ENCODE data around the gene RAP1B. TPM values are rescaled to one million over a fixed set of nuclear protein-coding genes. Genes with fewer than 3 reads are reported as not detected.

RAP1B gene
- total RNA-seq, 1 experiment from 2014 or later, result 86.9 TPM

GRCh38 chr12:68638171-68638570, 27.5 kb downstream of the RAP1B start (continued):
- TF ChIP-seq ARID4B (CRISPR knock-in tag; IDR thresholded peaks at IDR 0.05; ENCODE audit: borderline replicate concordance) (no peak), ATF1 (CRISPR knock-in tag; IDR thresholded peaks at IDR 0.05) (no peak), ZBTB43 (CRISPR knock-in tag; IDR thresholded peaks at IDR 0.05) (no peak), ZNF121 (CRISPR knock-in tag; IDR thresholded peaks at IDR 0.05) (no peak), E2F5 (CRISPR knock-in tag; IDR thresholded peaks at IDR 0.05) (no peak), IRF1 (CRISPR knock-in tag; IDR thresholded peaks at IDR 0.05) (no peak), E2F1 (CRISPR knock-in tag; IDR thresholded peaks at IDR 0.05) (no peak), PREB (CRISPR knock-in tag; IDR thresholded peaks at IDR 0.05; ENCODE audit: borderline replicate concordance) (no peak), ZNF512 (CRISPR knock-in tag; IDR thresholded peaks at IDR 0.05; ENCODE audit: borderline replicate concordance) (no peak), MYBL2 (CRISPR knock-in tag; IDR thresholded peaks at IDR 0.05) (no peak), CTCF (IDR thresholded peaks at IDR 0.05) (no peak), FOXP4 (CRISPR knock-in tag; IDR thresholded peaks at IDR 0.05) (no peak)
